MM.1S (cell line): ENCODE results near the gene SLC25A1.

Experiments
- DNase-seq: peaks from one replicate; pipeline ENCODE4 v3.0.0-alpha.2; 2015
- H2AFZ ChIP-seq: fragments of 300-600 bp; sonication (generic); 2 replicates; pipeline ENCODE4 v1.6.0; 2016; ENCODE audit warnings: antibody characterized with exemption, low read length
- H3F3A ChIP-seq: fragments of 300-600 bp; sonication (generic); 2 replicates; pipeline ENCODE4 v1.6.1; 2016; ENCODE audit warnings: mild to moderate bottlenecking, antibody characterized with exemption, low read length, moderate library complexity, mixed read lengths; ENCODE audit not compliant: insufficient read depth
- H3K27ac ChIP-seq: fragments of 300-600 bp; sonication (generic); 2 replicates; pipeline ENCODE4 v1.5.1; 2016; ENCODE audit warnings: mild to moderate bottlenecking, low read length
- H3K27me3 ChIP-seq: fragments of 300-600 bp; sonication (generic); replicated peaks from 2 replicates; pipeline ENCODE4 v1.6.0; 2016; ENCODE audit warnings: low read length; ENCODE audit not compliant: insufficient read depth
- H3K36me3 ChIP-seq: fragments of 300-600 bp; sonication (generic); replicated peaks from 2 replicates; pipeline ENCODE4 v1.6.1; 2016; ENCODE audit warnings: mild to moderate bottlenecking, low read length, mixed read lengths; ENCODE audit not compliant: insufficient read depth
- H3K4me1 ChIP-seq: fragments of 300-600 bp; sonication (generic); 2 replicates; pipeline ENCODE4 v1.6.1; 2016; ENCODE audit warnings: low read length, mixed read lengths
- H3K4me2 ChIP-seq: fragments of 300-600 bp; sonication (generic); 2 replicates; pipeline ENCODE4 v1.6.0; 2016; ENCODE audit warnings: low read depth, low read length
- H3K4me3 ChIP-seq: fragments of 300-600 bp; sonication (generic); 2 replicates; pipeline ENCODE4 v1.5.1; 2016; ENCODE audit warnings: low read length, mixed read lengths
- H3K79me2 ChIP-seq: fragments of 300-600 bp; sonication (generic); 2 replicates; pipeline ENCODE4 v1.6.1; 2016; ENCODE audit warnings: mixed run types, low read length, mixed read lengths
- H3K9ac ChIP-seq: fragments of 300-600 bp; sonication (generic); 2 replicates; pipeline ENCODE4 v1.6.1; 2016; ENCODE audit warnings: low read length, mixed read lengths
- H3K9me2 ChIP-seq: fragments of 300-600 bp; sonication (generic); replicated peaks from 2 replicates; pipeline ENCODE4 v1.6.1; 2016; ENCODE audit warnings: mild to moderate bottlenecking, low read length, mixed read lengths; ENCODE audit not compliant: insufficient read depth
- H3K9me3 ChIP-seq: fragments of 300-600 bp; sonication (generic); replicated peaks from 2 replicates; pipeline ENCODE4 v1.6.1; 2016; ENCODE audit warnings: mild to moderate bottlenecking, low read length, mixed read lengths; ENCODE audit not compliant: insufficient read depth
- H4K20me1 ChIP-seq: fragments of 300-600 bp; sonication (generic); 2 replicates; pipeline ENCODE4 v1.6.1; 2016; ENCODE audit warnings: mild to moderate bottlenecking, low read length, moderate library complexity, mixed read lengths; ENCODE audit not compliant: insufficient read depth
- EZH2 ChIP-seq: fragments of 300-600 bp; sonication (generic); optimal IDR thresholded peaks from 2 replicates; pipeline ENCODE3; 2017; ENCODE audit warnings: low read depth, mild to moderate bottlenecking, antibody characterized with exemption, low read length, mixed read lengths
- EZH2phosphoT487 ChIP-seq: fragments of 300-600 bp; sonication (generic); IDR thresholded peaks from 2 replicates; pipeline ENCODE4 v1.6.1; 2018; ENCODE audit warnings: antibody characterized with exemption, low read length
- TF ChIP-seq, protein P1 (sequence below): fragments of 300-600 bp; sonication (generic); IDR thresholded peaks from 2 replicates; pipeline ENCODE4 v1.5.1; 2016; ENCODE audit warnings: antibody characterized with exemption, low read length, mixed read lengths

The SLC25A1 gene

DNA sequence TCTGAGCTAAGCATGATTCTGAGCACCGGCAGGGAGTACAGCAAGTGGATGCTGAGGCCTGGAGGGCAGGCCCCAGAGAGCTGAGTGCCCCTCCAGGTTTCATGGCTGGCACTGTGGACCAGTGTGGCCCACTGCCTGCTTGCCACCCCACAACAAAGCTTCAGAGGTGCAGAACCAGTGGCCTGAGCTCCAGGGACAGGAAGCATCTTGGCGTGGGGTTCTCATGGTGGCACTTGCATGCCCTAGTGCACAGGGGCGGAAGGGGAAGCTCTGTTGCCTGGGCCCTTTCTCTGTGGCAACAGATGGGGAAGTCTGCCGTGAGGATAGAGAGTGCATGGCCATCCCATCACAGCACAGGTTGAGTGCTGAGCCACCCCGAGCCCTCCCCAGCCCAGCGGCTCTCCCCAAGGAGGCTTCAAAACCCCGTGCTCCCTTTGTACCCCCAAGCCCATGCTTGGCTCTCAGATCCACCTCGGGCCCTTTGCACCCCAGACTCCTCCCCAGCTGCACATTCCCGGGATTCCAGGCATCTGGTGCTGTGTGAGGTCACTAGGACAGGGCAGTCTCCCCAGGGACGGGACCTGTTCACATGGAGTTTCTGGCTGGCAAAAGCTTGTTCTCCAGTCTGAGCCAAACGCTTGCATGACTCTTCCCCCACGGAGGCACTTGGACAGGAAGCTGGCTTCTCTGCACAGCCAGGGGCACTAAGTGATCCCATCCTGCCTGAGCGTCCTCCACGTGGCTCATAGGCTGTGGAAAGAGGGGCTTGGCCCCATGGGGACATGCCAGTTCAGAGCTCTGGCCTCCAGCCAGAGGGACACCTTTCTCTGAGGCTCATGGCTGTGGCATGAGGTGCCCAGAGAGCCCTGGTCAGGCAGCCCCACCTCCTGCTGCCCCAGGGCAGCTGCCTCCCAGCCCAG, 4.2 kb downstream of the SLC25A1 start:
- Histone ChIP-seq H3K79me2 (peaks cover 46% of the 10 kb centered on the region), H3K4me1 (peaks cover 11% of the 10 kb centered on the region; the same call in 1 of the 2 replicates), H4K20me1 (no peaks in the 10 kb centered on the region), H3F3A (peaks cover 13% of the 10 kb centered on the region; the same call in 1 of the 2 replicates), H3K27ac (no peak overlapping the region), H3K4me3 (no peak overlapping the region), H3K4me2 (no peak overlapping the region), H3K9ac (no peak overlapping the region), H3K9me3 (no peaks in the 10 kb centered on the region), H3K36me3 (no peaks in the 10 kb centered on the region), H3K27me3 (peaks cover 13% of the 10 kb centered on the region), H2AFZ (no peak overlapping the region), H3K9me2 (no peaks in the 10 kb centered on the region)
- no peak for DNase-seq
- TF ChIP-seq, protein P1, sequence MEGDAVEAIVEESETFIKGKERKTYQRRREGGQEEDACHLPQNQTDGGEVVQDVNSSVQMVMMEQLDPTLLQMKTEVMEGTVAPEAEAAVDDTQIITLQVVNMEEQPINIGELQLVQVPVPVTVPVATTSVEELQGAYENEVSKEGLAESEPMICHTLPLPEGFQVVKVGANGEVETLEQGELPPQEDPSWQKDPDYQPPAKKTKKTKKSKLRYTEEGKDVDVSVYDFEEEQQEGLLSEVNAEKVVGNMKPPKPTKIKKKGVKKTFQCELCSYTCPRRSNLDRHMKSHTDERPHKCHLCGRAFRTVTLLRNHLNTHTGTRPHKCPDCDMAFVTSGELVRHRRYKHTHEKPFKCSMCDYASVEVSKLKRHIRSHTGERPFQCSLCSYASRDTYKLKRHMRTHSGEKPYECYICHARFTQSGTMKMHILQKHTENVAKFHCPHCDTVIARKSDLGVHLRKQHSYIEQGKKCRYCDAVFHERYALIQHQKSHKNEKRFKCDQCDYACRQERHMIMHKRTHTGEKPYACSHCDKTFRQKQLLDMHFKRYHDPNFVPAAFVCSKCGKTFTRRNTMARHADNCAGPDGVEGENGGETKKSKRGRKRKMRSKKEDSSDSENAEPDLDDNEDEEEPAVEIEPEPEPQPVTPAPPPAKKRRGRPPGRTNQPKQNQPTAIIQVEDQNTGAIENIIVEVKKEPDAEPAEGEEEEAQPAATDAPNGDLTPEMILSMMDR = no peak

- TF ChIP-seq EZH2phosphoT487 (no peak), EZH2 (no peak)
- TF ChIP-seq, protein P1 = no peak
- H3K79me2 ChIP-seq = peaks cover 46% of the 10 kb centered on the region
- H3K4me3 ChIP-seq = peak overlapping the region; percentile 99
- H4K20me1 ChIP-seq = no peaks in the 10 kb centered on the region
- no peaks in the 10 kb centered on the region for H3K9me2 ChIP-seq
- H3K9ac ChIP-seq = no peak overlapping the region
- H3K36me3 ChIP-seq = no peaks in the 10 kb centered on the region
- H2AFZ ChIP-seq = no peak overlapping the region
- H3K9me3 ChIP-seq = no peaks in the 10 kb centered on the region
- H3K4me2 ChIP-seq = peak overlapping the region; percentile 97
- H3K27ac ChIP-seq = no peak overlapping the region
- peaks cover 23% of the 10 kb centered on the region for H3K27me3 ChIP-seq
- H3K4me1 ChIP-seq = peaks cover 11% of the 10 kb centered on the region; the same call in 1 of the 2 replicates
- peaks cover 8% of the 10 kb centered on the region; the same call in 1 of the 2 replicates for H3F3A ChIP-seq
- DNase-seq = no peak
Observed at GRCh38 chr22:19173047-19174035, 5.2 kb downstream of the SLC25A1 start.

GRCh38 chr22:19172213-19173046, 6.1 kb downstream of the SLC25A1 start:
- Histone ChIP-seq H2AFZ (peak overlapping the region; percentile 91), H4K20me1 (no peaks in the 10 kb centered on the region), H3K27me3 (peaks cover 32% of the 10 kb centered on the region), H3K79me2 (peaks cover 38% of the 10 kb centered on the region), H3K4me3 (peak overlapping the region; percentile 99), H3K36me3 (no peaks in the 10 kb centered on the region), H3F3A (peaks cover 3% of the 10 kb centered on the region; the same call in 1 of the 2 replicates), H3K9me3 (no peaks in the 10 kb centered on the region), H3K4me2 (peak overlapping the region; percentile 97), H3K27ac (peak overlapping the region; percentile 30; the same call in 1 of the 2 replicates), H3K9ac (peak overlapping the region; percentile 100), H3K9me2 (no peaks in the 10 kb centered on the region), H3K4me1 (peaks cover 11% of the 10 kb centered on the region; the same call in 1 of the 2 replicates)
- DNase-seq = peak; percentile 11
- TF ChIP-seq, protein P1 = no peak
- TF ChIP-seq EZH2 = no peak
- TF ChIP-seq EZH2phosphoT487 = no peak
